ENCODE results near the gene RASGRF1. TPM values are rescaled to one million over a fixed set of nuclear protein-coding genes. Genes with fewer than 3 reads are reported as not detected.
A peak's percentile ranks its signal among the peaks of the same experiment; 100 is the strongest.
"Not testable (repeated sequence)": the region's sequence is repeated elsewhere in the genome, so short reads cannot be mapped to it uniquely, and the experiment has no call there.

RASGRF1 gene
- polyA plus RNA-seq, 1 donor from 2014 or later, result 11.0 TPM

DNA sequence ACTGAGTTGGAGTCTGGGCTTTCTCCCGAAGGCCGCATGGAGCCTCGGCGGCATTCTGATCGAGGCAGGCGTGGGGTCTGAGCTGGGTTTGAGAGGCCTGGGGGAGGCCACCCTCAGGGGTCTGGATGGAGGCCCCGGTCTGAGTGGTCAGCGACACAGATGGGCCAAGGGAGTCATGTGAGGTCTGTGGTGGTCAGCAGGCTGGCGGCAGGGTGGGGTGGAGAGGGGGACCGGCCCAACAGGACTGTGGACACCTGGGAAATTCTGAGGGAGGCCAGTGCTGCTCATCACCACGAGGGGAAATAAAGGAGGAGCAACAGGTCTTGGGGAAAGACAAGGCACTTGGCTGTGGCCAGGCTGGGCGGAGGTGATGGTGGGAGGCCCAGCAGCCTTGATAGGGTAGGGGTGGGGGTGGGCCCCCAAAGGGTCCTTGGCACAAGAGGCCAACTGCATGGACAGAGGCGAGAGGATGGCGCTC is 161.9 kb downstream of the RASGRF1 start:
- Histone ChIP-seq H4K20me1 (ENCODE audit: insufficient read depth) (no peaks in the 10 kb centered on the region), H2AFZ (ENCODE audit: low read depth, low read length) (no peak overlapping the region), H3K27ac (ENCODE audit: low read length) (no peak overlapping the region), H3K4me2 (ENCODE audit: low read length) (no peak overlapping the region), H3K9me2 (ENCODE audit: insufficient read depth, low read length) (no peaks in the 10 kb centered on the region), H3F3A (ENCODE audit: insufficient read depth, low read length, poor library complexity, severe bottlenecking) (no peaks in the 10 kb centered on the region), H3K9me3 (ENCODE audit: low read length) (no peaks in the 10 kb centered on the region), H3K79me2 (replicated peaks; ENCODE audit: insufficient read depth, low read length) (no peaks in the 10 kb centered on the region), H3K27me3 (ENCODE audit: insufficient read depth, low read depth, low read length) (no peaks in the 10 kb centered on the region), H3K4me3 (ENCODE audit: low read length) (no peak overlapping the region), H3K9ac (ENCODE audit: low read length) (no peak overlapping the region), H3K36me3 (ENCODE audit: insufficient read depth, low read length) (no peaks in the 10 kb centered on the region)
- TF ChIP-seq CTCF (IDR thresholded peaks at IDR 0.05; ENCODE audit: poor library complexity, severe bottlenecking), result no peak

- not testable (repeated sequence) for H3K9me2 ChIP-seq (ENCODE audit: insufficient read depth, low read length); H3K36me3 ChIP-seq (ENCODE audit: insufficient read depth, low read length); H3K4me2 ChIP-seq (ENCODE audit: low read length); H3K79me2 ChIP-seq (replicated peaks; ENCODE audit: insufficient read depth, low read length); H3K27me3 ChIP-seq (ENCODE audit: insufficient read depth, low read depth, low read length); H2AFZ ChIP-seq (ENCODE audit: low read depth, low read length); H3K9me3 ChIP-seq (ENCODE audit: low read length); H3K27ac ChIP-seq (ENCODE audit: low read length); H3K4me3 ChIP-seq (ENCODE audit: low read length); H3F3A ChIP-seq (ENCODE audit: insufficient read depth, low read length, poor library complexity, severe bottlenecking); H4K20me1 ChIP-seq (ENCODE audit: insufficient read depth); H3K9ac ChIP-seq (ENCODE audit: low read length)
- TF ChIP-seq POLR2AphosphoS5 (IDR thresholded peaks at IDR 0.05), result peak; percentile 6
Observed at GRCh38 chr15:78928176-78928575, 162.4 kb downstream of the RASGRF1 start.

DNA sequence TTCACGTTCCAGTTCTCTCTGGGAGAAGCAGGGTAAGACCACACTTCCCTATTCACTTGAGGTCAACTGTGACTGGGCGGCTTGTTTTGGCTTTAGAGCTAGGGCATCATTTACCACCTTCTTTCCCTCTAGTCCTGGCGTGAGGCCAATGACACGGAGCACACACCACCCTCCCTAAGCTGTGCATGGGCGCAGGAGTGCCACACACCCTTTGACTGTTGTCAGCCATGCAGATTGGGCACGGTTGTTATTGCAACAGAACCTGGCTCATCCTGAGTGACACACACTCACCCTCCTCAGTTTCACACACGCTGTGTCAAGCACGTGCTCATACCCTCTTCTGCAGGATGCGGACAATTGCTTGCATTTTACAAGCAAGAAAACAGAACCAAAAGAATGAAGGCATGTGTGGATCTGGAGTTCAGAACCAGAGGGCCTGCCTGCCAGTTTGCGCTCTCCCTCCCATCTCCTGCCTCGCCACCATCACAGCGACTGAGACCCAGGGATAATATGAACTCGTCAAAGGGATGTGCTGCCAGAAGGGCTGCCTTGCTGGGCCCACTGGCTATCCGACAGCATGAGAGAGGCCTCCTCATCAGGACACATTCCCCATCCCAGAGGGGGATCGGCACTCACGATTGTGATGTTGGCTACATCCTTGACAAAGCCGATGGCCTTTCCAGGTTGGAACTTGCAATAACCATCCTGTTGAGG is 163.3 kb downstream of the RASGRF1 start:
- no peak overlapping the region for H3K27ac ChIP-seq (ENCODE audit: low read length)
- no peaks in the 10 kb centered on the region for H3K9me3 ChIP-seq (ENCODE audit: low read length)
- H3K4me3 ChIP-seq (ENCODE audit: low read length), result no peak overlapping the region
- H4K20me1 ChIP-seq (ENCODE audit: insufficient read depth), result no peaks in the 10 kb centered on the region
- H3K9me2 ChIP-seq (ENCODE audit: insufficient read depth, low read length), result no peaks in the 10 kb centered on the region
- no peaks in the 10 kb centered on the region for H3K36me3 ChIP-seq (ENCODE audit: insufficient read depth, low read length)
- H3F3A ChIP-seq (ENCODE audit: insufficient read depth, low read length, poor library complexity, severe bottlenecking), result no peaks in the 10 kb centered on the region
- no peaks in the 10 kb centered on the region for H3K79me2 ChIP-seq (replicated peaks; ENCODE audit: insufficient read depth, low read length)
- no peak overlapping the region for H3K9ac ChIP-seq (ENCODE audit: low read length)
- H2AFZ ChIP-seq (ENCODE audit: low read depth, low read length), result no peak overlapping the region
- no peaks in the 10 kb centered on the region for H3K27me3 ChIP-seq (ENCODE audit: insufficient read depth, low read depth, low read length)
- no peak for TF ChIP-seq REST (IDR thresholded peaks at IDR 0.05; ENCODE audit: borderline replicate concordance)
- TF ChIP-seq RAD21 (conservative IDR thresholded peaks at IDR 0.05), result no peak
- TF ChIP-seq CTCF (IDR thresholded peaks at IDR 0.05; ENCODE audit: poor library complexity, severe bottlenecking), result no peak
- no peak for TF ChIP-seq TAF1 (IDR thresholded peaks at IDR 0.05; ENCODE audit: low read depth)
- no peak for TF ChIP-seq MXI1 (conservative IDR thresholded peaks at IDR 0.05; ENCODE audit: poor library complexity, severe bottlenecking)
- TF ChIP-seq EZH2 (IDR thresholded peaks at IDR 0.05; ENCODE audit: borderline replicate concordance, insufficient read depth, low read length, poor library complexity, severe bottlenecking), result no peak
- no peak for TF ChIP-seq POLR2AphosphoS5 (IDR thresholded peaks at IDR 0.05)
- TF ChIP-seq SMC3 (conservative IDR thresholded peaks at IDR 0.05; ENCODE audit: poor library complexity), result no peak
- TF ChIP-seq EP300 (conservative IDR thresholded peaks at IDR 0.05; ENCODE audit: poor library complexity, severe bottlenecking), result no peak
- H3K4me2 ChIP-seq (ENCODE audit: low read length), result no peak overlapping the region

Data from neural cell (in vitro differentiated cells).